Hepatocyte (in vitro differentiated cells): ENCODE measurements around the gene EPC1. TPM values are rescaled to one million over a fixed set of nuclear protein-coding genes. Genes with fewer than 3 reads are reported as not detected.

Experiments
- DNase-seq: peaks from one replicate; pipeline ENCODE4 v3.0.0-alpha.2; 2016; ENCODE audit warnings: low spot score
- H2AFZ ChIP-seq: fragments of 200-600 bp; sonication (generic); 2 replicates; pipeline ENCODE4 v1.6.0; 2016; ENCODE audit warnings: antibody characterized with exemption, mild to moderate bottlenecking
- H3K27ac ChIP-seq: fragments of 200-600 bp; sonication (generic); 2 replicates; pipeline ENCODE4 v1.5.1; 2016; ENCODE audit warnings: mild to moderate bottlenecking
- H3K27me3 ChIP-seq: fragments of 200-600 bp; sonication (generic); 2 replicates; pipeline ENCODE4 v1.6.1; 2016
- H3K36me3 ChIP-seq: fragments of 200-600 bp; sonication (generic); replicated peaks from 2 replicates; pipeline ENCODE4 v1.5.1; 2016; ENCODE audit warnings: low read depth; ENCODE audit not compliant: insufficient read depth
- H3K4me1 ChIP-seq: fragments of 200-600 bp; sonication (generic); 2 replicates; pipeline ENCODE4 v1.5.1; 2016; ENCODE audit warnings: mild to moderate bottlenecking, moderate library complexity; ENCODE audit not compliant: insufficient read depth
- H3K4me2 ChIP-seq: fragments of 200-600 bp; sonication (generic); 2 replicates; pipeline ENCODE4 v1.6.0; 2016
- H3K4me3 ChIP-seq: fragments of 200-600 bp; sonication (generic); 2 replicates; pipeline ENCODE4 v1.5.1; 2016; ENCODE audit warnings: mild to moderate bottlenecking
- H3K79me2 ChIP-seq: fragments of 200-600 bp; sonication (generic); 2 replicates; pipeline ENCODE4 v1.6.0; 2017; ENCODE audit warnings: mild to moderate bottlenecking
- H3K9me2 ChIP-seq: fragments of 200-600 bp; sonication (generic); replicated peaks from 2 replicates; pipeline ENCODE4 v1.6.0; 2017; ENCODE audit warnings: mild to moderate bottlenecking; ENCODE audit not compliant: insufficient read depth
- H3K9me3 ChIP-seq: fragments of 200-600 bp; sonication (generic); 2 replicates; pipeline ENCODE4 v1.5.1; 2016; ENCODE audit warnings: low read depth, mild to moderate bottlenecking
- H4K20me1 ChIP-seq: fragments of 200-600 bp; sonication (generic); 2 replicates; pipeline ENCODE4 v1.6.0; 2016; ENCODE audit warnings: mild to moderate bottlenecking; ENCODE audit not compliant: insufficient read depth, poor library complexity, severe bottlenecking
- EZH2 ChIP-seq: fragments of 200-600 bp; sonication (generic); IDR thresholded peaks from 2 replicates; pipeline ENCODE4 v1.6.1; 2016; ENCODE audit warnings: antibody characterized with exemption, mild to moderate bottlenecking, borderline replicate concordance
- EZH2phosphoT487 ChIP-seq: fragments of 200-600 bp; sonication (generic); IDR thresholded peaks from one replicate; pipeline ENCODE4 v1.6.1; 2018; ENCODE audit warnings: antibody characterized with exemption, mild to moderate bottlenecking, low read depth, moderate library complexity; ENCODE audit not compliant: unreplicated experiment, severe bottlenecking
- WGBS: methylation state at CpG from one replicate; pipeline ENCODE4 v1.1.6; 2016; ENCODE audit warnings: low lambda C conversion rate; ENCODE audit errors: missing lambda C conversion rate; 5-methylcytosine and 5-hydroxymethylcytosine counted together
- polyA plus RNA-seq: library from polyadenylated mRNA; unstranded; fragments of >200 nt; fragmentation: Nextera tagmentation; extraction: Ambion mirVana; gene quantifications from 2 replicates; pipeline ENCODE4 v1.2.1, GENCODE V29; 2016
- total RNA-seq: library from RNA; depleted of rRNA; stranded (reverse); fragments of >200 nt; gene quantifications from 2 replicates; pipeline ENCODE4 v1.2.3, GENCODE V29; 2014
- TF ChIP-seq, protein P1 (sequence below): fragments of 200-600 bp; sonication (generic); IDR thresholded peaks from 2 replicates; pipeline ENCODE4 v1.5.1; 2016; ENCODE audit warnings: antibody characterized with exemption, mild to moderate bottlenecking; ENCODE audit not compliant: poor library complexity

The EPC1 gene
- total and polyA plus RNA-seq, 2 experiments from 2014 or later = 19.4 to 36.3 TPM

DNA sequence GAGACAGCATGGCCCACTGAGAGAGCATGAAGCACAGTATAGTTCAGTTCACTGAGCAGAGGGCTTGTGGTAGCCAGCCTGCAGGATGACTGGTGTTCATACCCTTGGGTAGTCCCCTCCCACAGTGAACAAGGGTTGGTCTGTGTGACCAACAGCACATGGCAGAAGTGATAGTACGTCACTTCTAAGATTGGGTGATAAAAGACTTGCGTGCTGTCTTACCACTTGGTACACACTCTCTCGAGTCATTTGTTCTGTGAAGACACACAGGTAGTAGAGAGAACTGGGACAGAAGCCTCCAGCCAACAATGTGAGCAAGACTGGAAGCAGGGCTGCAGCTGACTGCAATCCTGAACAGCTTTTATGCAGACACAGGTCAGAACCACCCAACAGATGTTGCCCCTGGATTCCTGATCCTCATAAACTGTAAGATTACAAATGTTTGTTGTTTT is 14.6 kb downstream of the EPC1 start:
- H2AFZ ChIP-seq = no peak overlapping the region
- no peaks in the 10 kb centered on the region for H3K9me3 ChIP-seq
- H3K4me3 ChIP-seq = no peak overlapping the region
- no peaks in the 10 kb centered on the region for H3K27me3 ChIP-seq
- peaks cover 98% of the 10 kb centered on the region for H4K20me1 ChIP-seq
- H3K79me2 ChIP-seq = peaks cover 99% of the 10 kb centered on the region
- no peaks in the 10 kb centered on the region for H3K9me2 ChIP-seq
- DNase-seq = peak; percentile 59
- H3K36me3 ChIP-seq = no peaks in the 10 kb centered on the region
- peak overlapping the region; percentile 57 for H3K27ac ChIP-seq
- peak overlapping the region; percentile 30 for H3K4me2 ChIP-seq
- H3K4me1 ChIP-seq = peaks cover 40% of the 10 kb centered on the region
- 37% methylated on average over 3 of the region's 3 CpGs for WGBS
- TF ChIP-seq EZH2phosphoT487 (no peak), EZH2 (no peak)
- TF ChIP-seq, protein P1, sequence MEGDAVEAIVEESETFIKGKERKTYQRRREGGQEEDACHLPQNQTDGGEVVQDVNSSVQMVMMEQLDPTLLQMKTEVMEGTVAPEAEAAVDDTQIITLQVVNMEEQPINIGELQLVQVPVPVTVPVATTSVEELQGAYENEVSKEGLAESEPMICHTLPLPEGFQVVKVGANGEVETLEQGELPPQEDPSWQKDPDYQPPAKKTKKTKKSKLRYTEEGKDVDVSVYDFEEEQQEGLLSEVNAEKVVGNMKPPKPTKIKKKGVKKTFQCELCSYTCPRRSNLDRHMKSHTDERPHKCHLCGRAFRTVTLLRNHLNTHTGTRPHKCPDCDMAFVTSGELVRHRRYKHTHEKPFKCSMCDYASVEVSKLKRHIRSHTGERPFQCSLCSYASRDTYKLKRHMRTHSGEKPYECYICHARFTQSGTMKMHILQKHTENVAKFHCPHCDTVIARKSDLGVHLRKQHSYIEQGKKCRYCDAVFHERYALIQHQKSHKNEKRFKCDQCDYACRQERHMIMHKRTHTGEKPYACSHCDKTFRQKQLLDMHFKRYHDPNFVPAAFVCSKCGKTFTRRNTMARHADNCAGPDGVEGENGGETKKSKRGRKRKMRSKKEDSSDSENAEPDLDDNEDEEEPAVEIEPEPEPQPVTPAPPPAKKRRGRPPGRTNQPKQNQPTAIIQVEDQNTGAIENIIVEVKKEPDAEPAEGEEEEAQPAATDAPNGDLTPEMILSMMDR = no peak

GRCh38 chr10:32331606-32332005 is 15.4 kb downstream of the EPC1 start:
- no peak overlapping the region for H3K4me3 ChIP-seq
- peak overlapping the region; percentile 2 for H3K4me2 ChIP-seq
- no peaks in the 10 kb centered on the region for H3K36me3 ChIP-seq
- H3K4me1 ChIP-seq = peaks cover 42% of the 10 kb centered on the region
- no peaks in the 10 kb centered on the region for H3K9me2 ChIP-seq
- H2AFZ ChIP-seq = no peak overlapping the region
- H4K20me1 ChIP-seq = peaks cover 98% of the 10 kb centered on the region
- no peaks in the 10 kb centered on the region for H3K27me3 ChIP-seq
- no peak for DNase-seq
- no peak for TF ChIP-seq EZH2phosphoT487
- TF ChIP-seq EZH2 = no peak
- TF ChIP-seq, protein P1 = no peak
- peak overlapping the region; percentile 57 for H3K27ac ChIP-seq
- peaks cover 99% of the 10 kb centered on the region for H3K79me2 ChIP-seq
- no peaks in the 10 kb centered on the region for H3K9me3 ChIP-seq

DNA sequence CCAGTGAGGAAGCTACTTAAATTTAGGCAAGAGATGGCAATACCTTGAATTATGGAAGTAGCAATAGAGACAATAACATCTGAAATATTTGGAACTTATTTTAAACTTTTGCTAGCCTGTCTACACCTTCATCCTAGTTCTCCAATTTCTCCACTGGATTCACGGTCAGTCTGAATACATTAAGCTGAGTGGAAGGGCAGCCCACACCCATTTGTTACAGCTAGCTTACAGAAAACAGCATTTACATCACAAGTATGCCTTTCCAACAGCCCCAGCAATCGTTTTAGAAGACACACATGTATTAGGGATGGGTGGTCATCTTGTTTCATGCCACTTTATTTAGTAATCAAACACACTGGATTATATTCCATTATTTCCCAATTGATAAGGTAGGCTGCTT is 16.7 kb downstream of the EPC1 start:
- Histone ChIP-seq H2AFZ (no peak overlapping the region), H4K20me1 (peaks cover 100% of the 10 kb centered on the region), H3K27me3 (no peaks in the 10 kb centered on the region), H3K4me2 (no peak overlapping the region), H3K4me1 (peaks cover 49% of the 10 kb centered on the region), H3K27ac (no peak overlapping the region), H3K79me2 (peaks cover 100% of the 10 kb centered on the region), H3K4me3 (no peak overlapping the region), H3K9me2 (no peaks in the 10 kb centered on the region), H3K36me3 (no peaks in the 10 kb centered on the region), H3K9me3 (no peaks in the 10 kb centered on the region)
- 62% methylated on average over 2 of the region's 2 CpGs for WGBS
- no peak for DNase-seq
- TF ChIP-seq EZH2 = no peak
- TF ChIP-seq, protein P1 = no peak
- TF ChIP-seq EZH2phosphoT487 = no peak

GRCh38 chr10:32329061-32329460 is 17.9 kb downstream of the EPC1 start:
- TF ChIP-seq EZH2phosphoT487 = no peak
- TF ChIP-seq, protein P1 = no peak
- TF ChIP-seq EZH2 = no peak
- Histone ChIP-seq H3K4me3 (no peak overlapping the region), H3K4me1 (peaks cover 43% of the 10 kb centered on the region), H3K36me3 (no peaks in the 10 kb centered on the region), H4K20me1 (peaks cover 100% of the 10 kb centered on the region), H3K27me3 (no peaks in the 10 kb centered on the region), H3K9me3 (no peaks in the 10 kb centered on the region), H3K79me2 (peaks cover 100% of the 10 kb centered on the region), H3K4me2 (no peak overlapping the region), H3K9me2 (no peaks in the 10 kb centered on the region), H3K27ac (no peak overlapping the region), H2AFZ (no peak overlapping the region)
- no peak for DNase-seq
- 93% methylated on average over 1 of the region's 1 CpG for WGBS
